K562 (cell line): ENCODE data around the gene PDGFA. TPM values are rescaled to one million over a fixed set of nuclear protein-coding genes. Genes with fewer than 3 reads are reported as not detected.

ENCODE experiments used
- ATAC-seq: fragments of 200-7000 bp; cut with Tn5 transposase; 3 replicates; pipeline ENCODE4 v1.9.1; 2020; ENCODE audit warnings: moderate library complexity
- BruUV-seq: library from RNA; stranded (reverse); fragments of 400-500 nt; replicated peaks from 2 replicates; lab custom pipeline; 2021; lab: Mats Ljungman, UMichigan
- CTCF ChIA-PET: fragments of 300-600 bp; formaldehyde crosslinking; extraction: SDS; loops from one replicate; lab custom pipeline; 2021; ENCODE audit warnings: low intra/inter-chr PET ratio; lab: Yijun Ruan, JAX
- POLR2A ChIA-PET: fragments of 300-600, 350-650 bp; sonication (Branson Sonifier 250); formaldehyde crosslinking; extraction: SDS; loops from one replicate; lab custom pipeline; 2021; ENCODE audit warnings: antibody characterized with exemption, inconsistent platforms; lab: Yijun Ruan, JAX
- DNase-seq, 4 experiments: peaks; one replicate each; pipeline versions ENCODE4 v3.0.0 to v3.0.0-alpha.2; 2011 to 2018; ENCODE audit warnings: low spot score in 3 of 4, mixed read lengths in 3 of 4; ENCODE audit errors: extremely low read depth in 1 of 4
- FAIRE-seq: peaks from 2 replicates; lab custom pipeline; 2011; peaks lifted over from hg19 to GRCh38; lab: Jason Lieb, UNC
- H2AFZ ChIP-seq: 2 replicates; pipeline ENCODE4 v1.6.0; 2011; ENCODE audit warnings: low read depth, low read length, control low read depth, inconsistent platforms
- H3K27ac ChIP-seq: fragments of 200-600 bp; 3 replicates; pipeline ENCODE4 v1.8.0; 2011; ENCODE audit warnings: low read depth, mild to moderate bottlenecking, control low read depth, inconsistent platforms, low read length, moderate library complexity, mixed read lengths; ENCODE audit errors: extremely low read depth
- H3K27me3 ChIP-seq, 2 experiments: fragments of 300-600 bp in 1 of 2; 2 replicates in 1 of 2; 3 replicates in 1 of 2; pipeline versions ENCODE4 v1.6.0 to v1.8.0; 2011; ENCODE audit warnings: inconsistent platforms in 2 of 2, low read length in 2 of 2, mild to moderate bottlenecking in 1 of 2, mixed read lengths in 1 of 2, moderate library complexity in 1 of 2; ENCODE audit not compliant: control insufficient read depth in 2 of 2, insufficient read depth in 2 of 2
- H3K36me3 ChIP-seq: fragments of 300-600 bp; 3 replicates; pipeline ENCODE4 v1.8.0; 2011; ENCODE audit warnings: mild to moderate bottlenecking, low read length, inconsistent platforms; ENCODE audit not compliant: control insufficient read depth, insufficient read depth
- H3K4me1 ChIP-seq, 2 experiments: fragments of 200-600 bp in 1 of 2; replicated peaks in 1 of 2; 2 replicates in 1 of 2; 3 replicates in 1 of 2; pipeline versions ENCODE4 v1.5.1 to v1.8.0; 2011; ENCODE audit warnings: inconsistent platforms in 2 of 2, low read length in 2 of 2, mild to moderate bottlenecking in 1 of 2, mixed read lengths in 1 of 2, moderate library complexity in 1 of 2; ENCODE audit not compliant: control insufficient read depth in 2 of 2, insufficient read depth in 2 of 2
- H3K4me2 ChIP-seq: 2 replicates; pipeline ENCODE4 v1.6.1; 2011; ENCODE audit warnings: low read length, control low read depth, inconsistent platforms, mixed read lengths; ENCODE audit not compliant: insufficient read depth
- H3K4me3 ChIP-seq: fragments of 200-600 bp; sonication (generic), shearing (Covaris generic); 2 replicates; pipeline ENCODE4 v1.5.1; 2016; ENCODE audit warnings: control low read depth, inconsistent platforms
- H3K79me2 ChIP-seq: fragments of 200-600 bp; 3 replicates; pipeline ENCODE4 v1.8.0; 2011; ENCODE audit warnings: low read length, inconsistent platforms; ENCODE audit not compliant: control insufficient read depth, insufficient read depth
- H3K9ac ChIP-seq, 2 experiments: 2 replicates each; pipeline versions ENCODE4 v1.6.0 to v1.6.1; 2011; ENCODE audit warnings: low read depth in 2 of 2, low read length in 2 of 2, control low read depth in 1 of 2, inconsistent platforms in 1 of 2, mild to moderate bottlenecking in 1 of 2, mixed read lengths in 1 of 2; ENCODE audit not compliant: insufficient read depth in 1 of 2
- H3K9me1 ChIP-seq: one replicate; pipeline ENCODE4 v1.6.0; 2011; ENCODE audit warnings: inconsistent platforms, mild to moderate bottlenecking, low read length, moderate library complexity; ENCODE audit not compliant: control insufficient read depth, insufficient read depth
- H3K9me3 ChIP-seq: replicated peaks from 2 replicates; pipeline ENCODE4 v1.5.1; 2011; ENCODE audit warnings: low read depth, low read length, inconsistent platforms; ENCODE audit not compliant: control insufficient read depth, insufficient read depth
- H4K20me1 ChIP-seq: replicated peaks from 2 replicates; pipeline ENCODE4 v1.6.1; 2011; ENCODE audit warnings: low read length, inconsistent platforms, mixed read lengths; ENCODE audit not compliant: control insufficient read depth, insufficient read depth
- CBX1 ChIP-seq: sonication (generic); IDR thresholded peaks from 2 replicates; pipeline ENCODE4 v1.6.1; 2016; ENCODE audit warnings: antibody characterized with exemption, low read depth, mild to moderate bottlenecking
- PCBP1 ChIP-seq: fragments of 200-400 bp; formaldehyde crosslinking; IDR thresholded peaks from 2 replicates; pipeline ENCODE4 v1.6.1; 2018; ENCODE audit warnings: mild to moderate bottlenecking, low read depth, low read length; ENCODE audit not compliant: poor library complexity, severe bottlenecking
- RBM34 ChIP-seq: fragments of 200-400 bp; formaldehyde crosslinking; IDR thresholded peaks from 2 replicates; pipeline ENCODE4 v1.6.1; 2018; ENCODE audit warnings: low read length, borderline replicate concordance; ENCODE audit not compliant: insufficient read depth
- ZNF584 ChIP-seq: fragments of 200-800 bp; sonication (Bioruptor generic); IDR thresholded peaks from 2 replicates; pipeline ENCODE4 v1.6.1; 2016; ENCODE audit warnings: low read depth, mild to moderate bottlenecking, missing genetic modification characterization, missing compliant biosample characterization
- ZNF699 ChIP-seq: fragments of 250-450 bp; sonication (Bioruptor Pico); IDR thresholded peaks from 2 replicates; pipeline ENCODE4 v1.8.0; 2021; ENCODE audit warnings: mild to moderate bottlenecking, moderate library complexity; ENCODE audit not compliant: insufficient replicate concordance
- WGBS: fragments of 100-300 bp; shearing (Covaris generic); methylation state at CpG from one replicate; pipeline ENCODE4 v1.1.6; 2016; ENCODE audit warnings: low coverage, mixed read lengths; ENCODE audit not compliant: insufficient coverage; ENCODE audit errors: missing lambda C conversion rate; 5-methylcytosine and 5-hydroxymethylcytosine counted together
- in situ Hi-C: fragments of 300-500 bp; cut with MboI; formaldehyde crosslinking; loops from 4 replicates; pipeline ENCODE4 v1.15.0; 2018; ENCODE audit warnings: inconsistent platforms, mixed read lengths
- intact Hi-C: fragments of 100-400 bp; cut with micrococcal nuclease; formaldehyde crosslinking; loops from 2 replicates; pipeline ENCODE4 v1.14.2; 2022
- polyA plus RNA-seq, 8 experiments: library from polyadenylated mRNA; depleted of rRNA in 4 of 8; stranded (reverse) in 5 of 8; unstranded in 3 of 8; fragments of >200 nt; fragmentation: Nextera tagmentation in 2 of 8; fragmentation: Illumina TruSeq in 1 of 8; extraction: Ambion mirVana in 2 of 8; extraction: Trizol in 1 of 8; gene quantifications; 2 replicates each; pipeline versions ENCODE4 v1.2.1 to v1.2.3, GENCODE V29; 2011 to 2014; ENCODE audit warnings: inconsistent platforms in 1 of 8, missing spikeins in 1 of 8
- total RNA-seq, 7 experiments: library from RNA; depleted of rRNA in 6 of 7; stranded (reverse); fragments of >200 nt in 6 of 7; fragmentation: Illumina TruSeq in 2 of 7; extraction: Trizol in 2 of 7; gene quantifications; 2 replicates each; pipeline versions ENCODE4 v1.2.1 to v1.2.3, GENCODE V29; 2011 to 2021; ENCODE audit warnings: low replicate concordance in 1 of 7

PDGFA gene
- total and polyA plus RNA-seq, 9 of the 15 experiments (the other 6 are each of a cell fraction or from before 2014, with no cell fraction given), result 2.5 to 10.2 (median 4.6) TPM

DNA sequence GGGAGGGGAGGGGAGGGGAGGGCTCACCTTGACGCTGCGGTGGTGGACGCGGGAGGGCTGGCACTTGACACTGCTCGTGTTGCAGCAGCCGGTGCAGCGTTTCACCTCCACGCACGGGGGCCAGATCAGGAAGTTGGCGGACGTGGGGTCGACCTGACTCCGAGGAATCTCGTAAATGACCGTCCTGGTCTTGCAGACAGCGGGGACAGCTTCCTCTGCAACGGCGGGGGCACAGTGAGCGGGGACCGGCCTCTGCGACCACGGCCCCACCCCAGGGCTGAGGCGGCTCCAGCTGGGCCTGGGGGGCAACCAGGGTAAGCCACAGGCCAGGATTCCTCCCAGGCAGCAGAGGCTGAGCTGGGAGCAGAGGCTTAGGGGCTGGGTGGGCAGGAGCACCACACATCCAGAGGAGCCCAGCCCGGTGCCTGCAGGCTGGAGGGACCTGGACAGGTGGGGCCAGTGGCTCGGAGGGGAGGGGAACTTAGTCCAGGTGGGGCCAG is 8.8 kb downstream of the PDGFA start:
- no peak for FAIRE-seq
- intact Hi-C loops, result no loop called here
- CTCF ChIA-PET, result no interaction called here

GRCh38 chr7:510131-510481 is 9.5 kb downstream of the PDGFA start:
- Histone ChIP-seq H3K27ac (no peak overlapping the region), H3K9me3 (no peaks in the 10 kb centered on the region), H2AFZ (no peak overlapping the region), H3K9ac (no peak overlapping the region), H3K4me3 (no peak overlapping the region), H3K4me1 (peaks cover 0 to 21% of the 10 kb centered on the region in 2 experiments; a peak in 2 of 5 replicates), H3K79me2 (no peaks in the 10 kb centered on the region), H4K20me1 (peaks cover 9% of the 10 kb centered on the region; the same call in 1 of the 2 replicates), H3K27me3 (no peaks in the 10 kb centered on the region)
- ATAC-seq (no peak), FAIRE-seq (no peak)
- 56% methylated on average over 7 of the region's 17 CpGs for WGBS
- ChIA-PET CTCF (no interaction called here), POLR2A (no interaction called here)
- BruUV-seq, result no TSS peak
- intact Hi-C loops, result no loop called here
- TF ChIP-seq CBX1, result 0 out of 2 replicates have a peak, but pooled peaks have one; percentile 27
- TF ChIP-seq ZNF584 (CRISPR knock-in tag), result no peak
- TF ChIP-seq, all 486 proteins: peak for 1
- in situ Hi-C loops, result no loop called here
- Histone ChIP-seq H3K9me1 (peaks cover 2% of the 10 kb centered on the region), H3K36me3 (no peaks in the 10 kb centered on the region), H3K4me2 (no peak overlapping the region)
- DNase-seq, result no peak

More for the DNA sequence above, 8.8 kb downstream of the PDGFA start:
- no peak overlapping the region; a peak in 1 of 4 replicates for H3K9ac ChIP-seq
- ATAC-seq, result no peak
- TF ChIP-seq ZNF699 (no peak), RBM34 (no peak), PCBP1 (peak; percentile 95)
- TF ChIP-seq, all 486 proteins: peak for 1
- no peak for DNase-seq
- in situ Hi-C loops, result no loop called here
- Histone ChIP-seq H3K4me1 (peaks cover 0 to 21% of the 10 kb centered on the region in 2 experiments; a peak in 2 of 5 replicates), H3K27me3 (no peaks in the 10 kb centered on the region), H2AFZ (no peak overlapping the region), H3K9me1 (peaks cover 2% of the 10 kb centered on the region), H3K4me2 (no peak overlapping the region), H3K79me2 (no peaks in the 10 kb centered on the region), H3K9me3 (no peaks in the 10 kb centered on the region), H3K27ac (no peak overlapping the region), H3K36me3 (no peaks in the 10 kb centered on the region), H4K20me1 (peaks cover 13% of the 10 kb centered on the region; the same call in 1 of the 2 replicates), H3K4me3 (no peak overlapping the region)
- no TSS peak for BruUV-seq
- WGBS, result 88% methylated on average over 12 of the region's 25 CpGs
- POLR2A ChIA-PET, result no interaction called here
